Muscle of arm (tissue), 12 donors: ENCODE measurements around the gene SRPK1. TPM values are rescaled to one million over a fixed set of nuclear protein-coding genes. Genes with fewer than 3 reads are reported as not detected.

Experiments used
- DNase-seq: peaks from one replicate; pipeline ENCODE4 v3.0.0-alpha.2; 2013
- polyA plus RNA-seq, 12 donors: library from polyadenylated mRNA; unstranded; fragments of 120-200 nt; gene quantifications; one replicate each; pipeline ENCODE4 v1.2.1, GENCODE V29; 2013; ENCODE audit not compliant: insufficient read length in 12 of 12

SRPK1 gene
- polyA plus RNA-seq, 12 donors = 13.4 to 36.5 (median 19.7) TPM; not detected in 1

DNA sequence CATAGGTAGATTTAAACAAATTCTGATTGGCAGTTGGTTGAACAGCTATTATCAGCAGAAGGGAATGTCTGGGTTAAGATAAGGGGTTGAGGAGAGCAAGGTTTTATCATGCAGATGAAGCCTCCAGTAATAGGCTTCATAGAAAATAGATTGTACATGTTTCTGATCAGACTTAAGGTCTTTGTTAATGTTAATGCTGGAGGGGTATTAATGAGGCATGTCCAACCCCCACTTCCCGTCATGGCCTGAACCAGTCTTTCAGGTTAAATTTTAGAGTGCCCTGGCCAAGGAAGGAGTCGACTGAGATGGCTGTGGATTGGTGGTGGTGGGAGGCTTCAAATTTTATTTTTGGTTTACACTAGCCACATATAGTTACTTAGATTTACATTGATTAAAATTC, 136.7 kb downstream of the SRPK1 start:
- no peak for DNase-seq

Other genes with a start within 250 kb of the SRPK1 start
- 10 to 100 TPM in 11 of 12 donors, not detected in 1; 11.5 to 28.3 (median 19.7) TPM for gene FKBP5, start 232.2 kb downstream of the SRPK1 start, polyA plus RNA-seq
- gene ARMC12, start 184.1 kb downstream of the SRPK1 start, polyA plus RNA-seq = 1 to 10 TPM in 4 of 12 donors, under 1 TPM in 6, not detected in 2; 0.36 to 2.6 (median 0.89) TPM
- not detected for gene CLPSL2, start 144.5 kb downstream of the SRPK1 start, polyA plus RNA-seq
- not detected for gene CLPSL1, start 140.1 kb downstream of the SRPK1 start, polyA plus RNA-seq
- gene CLPS, start 123.8 kb downstream of the SRPK1 start, polyA plus RNA-seq = not detected
- gene LHFPL5, start 115.7 kb downstream of the SRPK1 start, polyA plus RNA-seq = not detected
- gene SLC26A8, start 103.5 kb upstream of the SRPK1 start, polyA plus RNA-seq = under 1 TPM in 6 of 12 donors, not detected in 6; 0.08 to 0.39 (median 0.14) TPM
- gene MAPK14, start 106.7 kb upstream of the SRPK1 start, polyA plus RNA-seq = 10 to 100 TPM in 11 of 12 donors, not detected in 1; 33.4 to 43.6 (median 37.5) TPM
- 10 to 100 TPM in 3 of 12 donors, 1 to 10 TPM in 8, not detected in 1; 4.0 to 31.3 (median 6.7) TPM for gene MAPK13, start 209.4 kb upstream of the SRPK1 start, polyA plus RNA-seq